H1 (cell line): ENCODE results near the gene PRC1. TPM values are rescaled to one million over a fixed set of nuclear protein-coding genes. Genes with fewer than 3 reads are reported as not detected.

Source experiments
- RBBP5 ChIP-seq: IDR thresholded peaks from 2 replicates; pipeline ENCODE4 v1.7.1; 2012; ENCODE audit warnings: low read depth, mild to moderate bottlenecking, inconsistent platforms, low read length, moderate library complexity, borderline replicate concordance
- polyA plus RNA-seq, 7 experiments: library from polyadenylated mRNA; depleted of rRNA in 3 of 7; stranded (reverse) in 5 of 7; unstranded in 2 of 7; fragments of >200 nt in 5 of 7; fragments of 200-250 nt in 2 of 7; gene quantifications; 1 replicate in 5 of 7; 2 replicates in 1 of 7; 4 replicates in 1 of 7; pipeline versions ENCODE4 v1.2.1 to v1.2.3, GENCODE V29; 2011 to 2013; ENCODE audit warnings: missing spikeins in 2 of 7, mixed read lengths in 2 of 7
- total RNA-seq: library from RNA; stranded (reverse); fragmentation: NEBNext Ultra II Directional; extraction: Animal tissue kit (Norgen Biotek cat#: 25700); gene quantifications from 2 replicates; pipeline ENCODE4 v1.2.1, GENCODE V29; 2021

Gene PRC1
- total and polyA plus RNA-seq, 2 of the 8 experiments (the other 6 are each of a cell fraction or from before 2014, with no cell fraction given) = 90.7 to 181 TPM

DNA sequence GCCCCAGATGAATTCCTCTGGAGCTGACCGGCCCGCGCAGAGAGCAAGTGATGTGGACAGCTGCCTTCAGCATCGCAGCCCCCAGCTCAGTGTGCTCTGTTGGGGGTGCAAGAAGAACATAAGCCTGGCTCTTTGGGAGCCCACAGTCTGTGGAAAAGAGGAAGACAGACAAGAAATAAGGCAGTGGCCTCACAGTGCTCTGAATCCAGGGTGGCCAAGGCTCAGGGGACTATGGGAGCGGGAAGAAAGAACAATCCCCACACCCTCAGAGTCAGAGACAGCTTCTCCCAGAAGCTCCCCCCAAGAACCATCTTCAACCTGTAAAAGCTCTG is 61.7 kb downstream of the PRC1 start (continued):
- TF ChIP-seq RBBP5 = no peak
- TF ChIP-seq, all 59 proteins: peak for 0
